GM18907 (cell line): ENCODE data around the gene PGAP2.
"Not testable (repeated sequence)": the region's sequence is repeated elsewhere in the genome, so short reads cannot be mapped to it uniquely, and the experiment has no call there.

Experiments
- ATAC-seq: cut with Tn5 transposase; IDR thresholded peaks from one replicate; pipeline ENCODE4 v1.9.1; 2021; ENCODE audit warnings: mild to moderate bottlenecking, moderate library complexity; ENCODE audit not compliant: unreplicated experiment

The PGAP2 gene

DNA sequence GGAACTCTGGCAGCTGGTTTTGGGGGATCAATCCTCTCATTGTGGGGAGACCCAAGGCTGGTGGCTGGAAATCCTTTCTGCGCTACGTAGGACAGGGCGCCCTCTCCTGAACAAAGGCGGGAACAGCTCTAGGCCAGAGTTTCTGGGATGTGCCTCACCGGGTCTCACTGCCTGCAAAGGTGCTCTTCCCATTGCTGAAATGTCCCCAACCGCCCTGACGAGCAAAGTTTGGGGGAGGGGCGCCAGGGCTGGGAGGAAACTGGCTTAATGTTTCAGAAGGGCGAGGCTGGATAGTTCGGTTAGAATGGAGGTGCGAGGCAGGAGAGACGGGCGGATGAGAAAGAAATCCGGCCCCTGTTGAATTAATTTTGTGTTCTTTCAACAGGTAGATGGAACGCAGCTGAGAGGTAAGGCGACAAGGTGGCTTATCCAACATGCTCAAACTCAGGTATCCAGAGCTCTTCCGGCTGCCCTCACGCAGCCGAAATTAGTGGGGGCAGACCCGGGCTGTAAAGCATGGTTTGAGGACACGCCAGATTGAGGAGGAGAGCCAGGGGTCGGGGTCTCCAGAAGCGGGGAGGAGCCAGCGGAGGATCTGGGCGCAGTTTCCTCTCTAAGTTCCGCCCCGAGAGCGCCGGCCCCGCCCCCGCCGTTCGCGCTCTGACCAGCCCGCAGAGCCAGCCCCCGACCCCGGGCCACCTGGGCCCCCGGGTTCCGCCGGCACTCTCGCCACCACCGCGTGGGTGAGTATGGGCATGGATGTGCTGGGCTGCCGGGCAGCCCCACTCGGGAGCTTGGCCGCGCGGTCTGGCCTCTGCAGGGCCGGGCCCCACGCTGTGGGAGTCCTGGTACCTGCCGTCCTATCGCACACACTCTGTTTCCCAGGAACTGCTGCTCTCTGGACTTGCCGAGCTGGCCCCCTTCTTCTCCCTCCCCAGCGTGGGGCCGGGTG lies at the start of gene PGAP2:
Gene PGAP2 (plus strand): TSS at position 652 of the 952 bp plus-strand sequence. CDS start 2,700 bp downstream, outside the sequence.
- ATAC-seq, result peak; percentile 56

DNA sequence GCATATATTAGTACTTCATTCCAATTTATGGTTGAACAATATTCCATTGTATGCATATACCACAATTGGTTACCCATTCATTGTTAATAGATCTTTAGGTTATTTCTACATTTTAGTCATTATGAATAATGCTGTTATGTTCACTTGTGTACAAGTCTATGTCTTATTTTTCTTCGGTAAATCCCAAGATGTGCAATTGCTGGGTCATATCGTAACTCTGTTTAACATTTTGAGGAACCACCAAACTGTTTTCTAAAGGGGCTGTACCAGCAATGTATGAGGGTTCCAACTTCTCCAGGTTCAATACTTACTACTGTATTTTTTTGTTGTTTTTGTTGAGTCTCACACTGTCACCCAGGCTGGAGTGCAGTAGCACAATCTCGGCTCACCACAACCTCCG lies 44.1 kb upstream of the PGAP2 start:
- ATAC-seq, result no peak

DNA sequence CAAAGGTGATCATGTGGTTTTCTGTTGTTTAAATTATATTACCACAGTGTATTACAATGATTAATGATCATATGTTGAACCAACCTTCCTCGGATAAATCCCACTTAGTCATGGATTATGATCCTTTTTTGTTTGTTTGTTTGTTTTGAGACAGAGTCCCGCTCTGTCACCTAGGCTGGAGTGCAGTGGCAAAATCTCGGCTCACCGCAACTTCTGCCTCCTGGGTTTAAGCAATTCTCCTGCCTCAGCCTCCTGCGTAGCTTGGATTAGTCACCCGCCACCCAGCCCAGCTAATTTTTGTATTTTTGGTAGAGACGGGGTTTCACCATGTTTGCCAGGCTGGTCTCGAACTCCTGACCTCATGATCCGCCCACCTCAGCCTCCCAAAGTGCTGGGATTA lies 41.5 kb upstream of the PGAP2 start:
- ATAC-seq, result not testable (repeated sequence)

DNA sequence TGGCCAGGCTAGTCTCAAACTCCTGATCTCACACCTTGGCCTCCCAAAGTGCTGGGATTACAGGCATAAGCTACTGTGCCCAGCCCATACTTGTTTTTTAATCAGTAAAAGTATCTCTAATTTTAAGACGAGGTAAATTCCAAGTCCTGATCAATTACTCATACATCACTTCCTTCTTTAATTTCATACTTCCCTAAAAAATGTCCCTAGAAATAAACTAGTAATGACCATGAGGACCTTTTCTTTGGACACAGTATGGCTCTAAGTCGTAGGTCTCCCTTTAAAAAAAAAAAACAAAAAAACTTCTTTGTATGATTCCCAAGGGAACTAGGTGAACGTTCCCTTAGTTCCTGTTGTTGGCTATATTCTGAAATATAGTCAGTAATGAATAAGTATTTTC lies 40.8 kb upstream of the PGAP2 start:
- ATAC-seq, result no peak

DNA sequence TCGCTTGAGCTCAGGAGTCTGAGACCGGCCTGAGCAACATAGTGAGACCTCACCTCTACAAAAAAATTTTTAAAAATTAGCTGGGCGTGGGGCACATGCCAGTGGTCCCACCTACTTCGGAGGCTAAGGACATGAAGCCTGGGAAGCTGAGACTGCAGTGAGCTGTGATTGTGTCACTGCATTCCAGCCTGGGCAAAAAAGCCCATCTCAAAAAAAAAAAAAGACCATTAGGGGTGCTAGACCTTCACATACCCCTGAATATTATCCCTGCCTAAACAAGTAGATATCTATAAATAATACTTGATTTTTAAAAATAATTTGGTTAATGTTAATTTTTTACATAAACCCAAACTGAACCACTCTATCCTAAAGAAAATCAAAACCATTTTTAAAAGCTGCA lies 35.2 kb upstream of the PGAP2 start:
- no peak for ATAC-seq

DNA sequence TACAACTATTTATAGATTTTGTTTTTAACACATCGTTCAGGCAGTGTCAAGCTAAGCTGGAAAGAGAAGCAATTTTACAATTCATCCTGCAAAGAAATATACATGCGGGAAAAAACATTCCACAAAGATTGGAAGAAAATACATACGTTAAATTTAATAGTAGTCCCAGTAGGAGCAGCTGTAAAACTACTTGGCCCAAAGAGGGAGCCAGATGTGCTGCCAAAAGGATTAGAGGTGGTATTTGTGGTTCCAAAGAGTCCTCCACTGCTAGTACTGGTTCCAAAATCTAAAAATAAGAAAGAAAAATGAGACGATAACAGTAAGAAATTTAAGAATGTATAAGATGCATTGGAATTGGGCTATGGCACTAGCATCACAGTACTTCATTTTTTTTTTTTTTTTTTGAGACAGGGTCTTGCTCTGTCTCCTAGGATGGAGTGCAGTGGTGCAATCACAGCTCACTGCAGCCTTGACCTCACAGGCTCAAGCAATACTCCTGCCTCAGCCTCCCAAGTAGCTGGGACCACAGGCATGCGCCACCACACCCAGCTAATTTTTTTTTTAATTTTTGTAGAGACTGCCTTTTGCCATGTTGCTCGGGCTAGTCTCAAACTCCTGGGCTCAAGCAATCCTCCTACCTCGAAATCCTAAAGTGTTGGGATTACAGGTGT lies 32.5 kb upstream of the PGAP2 start:
- no peak for ATAC-seq

DNA sequence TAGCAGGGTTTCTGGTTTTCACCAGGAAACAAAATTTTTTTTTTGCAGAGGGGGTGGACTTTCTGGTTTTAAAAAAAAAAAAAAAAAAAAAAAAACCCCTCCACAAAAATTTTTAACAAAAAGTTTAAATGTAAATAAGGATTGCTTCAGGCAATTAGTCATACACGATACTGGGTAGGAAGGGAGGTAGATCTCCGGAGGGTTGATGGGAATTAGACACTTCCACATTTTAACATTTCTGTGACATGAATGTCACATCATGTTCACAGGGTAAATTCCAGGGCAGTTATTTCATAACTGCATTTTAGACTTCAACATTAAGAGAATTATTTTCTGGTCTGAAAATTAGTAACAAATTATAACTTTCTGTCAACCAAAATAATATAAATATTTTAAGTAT lies 26.9 kb upstream of the PGAP2 start:
- no peak for ATAC-seq

DNA sequence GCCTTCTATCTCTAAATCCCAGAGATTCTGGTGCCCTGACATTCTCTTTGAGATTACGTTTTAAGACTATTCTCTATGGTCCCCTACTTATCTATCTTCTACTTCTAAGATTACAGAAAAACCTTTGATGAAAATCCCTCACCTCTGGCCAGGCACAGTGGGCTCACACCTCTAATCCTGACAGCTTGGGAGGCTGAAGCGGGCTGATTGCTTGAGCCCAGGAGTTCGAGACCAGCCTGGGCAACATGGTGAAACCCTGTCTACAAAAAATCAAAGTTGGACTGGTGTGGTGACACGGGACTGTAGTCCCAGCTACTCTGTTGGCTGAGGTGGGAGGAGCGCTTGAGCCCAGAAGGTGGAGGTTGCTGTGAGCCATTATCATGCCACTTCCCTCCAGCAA lies 25.4 kb upstream of the PGAP2 start:
- ATAC-seq, result no peak

DNA sequence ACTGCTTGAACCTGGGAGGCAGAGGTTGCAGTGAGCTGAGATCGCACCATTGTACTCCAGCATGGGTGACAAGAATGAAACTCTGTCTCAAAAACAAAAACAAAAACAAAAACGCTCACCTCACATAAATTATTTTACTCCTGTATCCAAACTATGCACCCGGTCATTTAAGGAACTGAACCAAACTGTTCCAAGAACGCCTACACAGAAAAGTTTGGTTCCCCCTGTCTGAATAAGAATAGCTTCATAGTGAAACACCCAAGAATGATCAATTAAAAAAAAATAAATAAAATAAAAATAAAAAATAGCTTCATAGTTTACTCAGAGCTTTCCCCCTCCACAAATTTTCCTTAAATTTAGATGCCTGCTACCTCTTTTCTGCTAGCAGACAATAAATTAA lies 24.7 kb upstream of the PGAP2 start:
- ATAC-seq, result no peak

DNA sequence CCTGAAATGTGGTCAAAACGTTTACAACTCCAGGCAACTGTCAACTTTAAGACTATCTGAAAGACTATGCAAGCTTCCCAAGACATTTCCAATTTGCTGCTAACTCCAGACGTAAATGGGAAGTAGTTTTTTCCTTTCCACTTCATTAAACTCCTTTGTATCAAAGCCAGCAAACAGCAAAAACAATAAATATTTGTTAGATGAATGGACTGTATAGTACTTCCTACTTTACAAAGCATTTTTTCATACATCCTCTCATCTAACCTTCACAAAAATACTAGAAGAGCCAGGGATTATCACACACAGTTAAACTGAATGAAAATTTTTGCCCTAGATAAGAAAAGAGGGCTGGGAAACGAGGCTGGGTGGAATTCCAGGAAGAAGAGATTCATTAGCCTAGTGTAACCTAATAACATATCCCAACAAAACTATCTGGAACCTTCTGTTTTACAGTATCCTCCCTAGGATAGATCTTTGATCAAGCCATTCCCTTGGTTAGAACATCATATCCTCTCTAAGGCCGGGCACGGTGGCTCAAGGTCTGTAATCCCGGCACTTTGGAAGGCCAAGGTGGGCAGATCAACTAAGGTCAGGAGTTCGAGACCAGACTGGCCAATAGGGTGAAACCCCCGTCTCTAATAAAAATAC lies 21.5 kb upstream of the PGAP2 start:
- ATAC-seq, result no peak

DNA sequence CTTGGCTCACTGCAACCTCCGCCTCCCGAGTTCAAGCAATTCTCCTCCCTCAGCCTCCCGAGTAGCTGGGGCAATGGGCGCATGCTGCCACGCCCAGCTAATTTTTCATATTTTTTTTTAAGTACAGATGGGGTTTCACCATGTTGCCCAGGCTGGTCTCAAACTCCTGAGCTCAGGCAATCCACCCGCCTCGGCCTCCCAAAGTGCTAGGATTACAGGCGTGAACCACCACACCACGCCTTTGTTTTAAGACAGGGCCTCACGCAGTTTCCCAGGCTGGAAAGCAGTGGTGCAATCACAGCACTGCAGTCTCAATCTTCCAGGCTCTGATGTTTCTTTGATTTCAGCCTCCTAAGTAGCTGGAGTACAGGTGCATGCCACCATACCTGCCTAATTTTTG lies 14.0 kb upstream of the PGAP2 start:
- ATAC-seq, result not testable (repeated sequence)

DNA sequence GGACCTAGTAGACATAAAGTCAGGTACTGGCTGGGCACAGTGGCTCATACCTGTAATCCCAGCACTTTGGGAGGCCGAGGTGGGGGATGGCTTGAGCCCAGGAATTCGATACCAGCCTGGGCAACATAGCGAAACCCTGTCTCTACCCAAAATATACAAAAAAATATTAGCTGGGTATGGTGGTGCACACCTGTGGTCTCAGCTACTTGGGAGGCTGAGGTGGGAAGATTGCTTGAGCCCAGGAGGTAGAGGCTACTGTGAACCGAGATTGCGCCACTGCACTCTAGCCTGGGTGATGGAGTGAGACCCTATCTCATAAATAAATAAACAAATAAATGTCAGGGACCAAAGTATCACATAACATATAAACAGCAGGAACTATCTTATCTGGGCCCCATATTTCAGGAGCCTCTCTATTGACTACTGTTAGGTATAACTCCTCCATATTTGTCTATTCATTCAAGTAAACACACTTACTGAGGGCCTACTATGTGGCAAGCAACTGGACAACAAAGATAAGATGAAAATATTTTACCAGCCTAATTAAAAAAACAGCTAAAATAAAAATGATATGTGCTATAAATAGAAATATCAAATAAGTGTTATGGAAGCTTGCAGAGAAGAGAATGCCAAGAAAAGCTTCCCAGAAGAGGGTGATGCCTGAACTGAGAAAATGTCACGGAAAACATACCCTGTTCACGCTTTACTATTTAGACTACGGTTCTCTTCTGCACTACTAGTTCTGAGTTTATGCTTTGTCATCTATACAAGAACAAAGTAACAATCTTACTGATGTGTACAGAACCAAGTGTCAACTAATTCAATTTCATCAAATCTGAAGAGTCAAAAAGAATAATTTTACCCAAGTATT lies 13.0 kb upstream of the PGAP2 start:
- no peak for ATAC-seq

DNA sequence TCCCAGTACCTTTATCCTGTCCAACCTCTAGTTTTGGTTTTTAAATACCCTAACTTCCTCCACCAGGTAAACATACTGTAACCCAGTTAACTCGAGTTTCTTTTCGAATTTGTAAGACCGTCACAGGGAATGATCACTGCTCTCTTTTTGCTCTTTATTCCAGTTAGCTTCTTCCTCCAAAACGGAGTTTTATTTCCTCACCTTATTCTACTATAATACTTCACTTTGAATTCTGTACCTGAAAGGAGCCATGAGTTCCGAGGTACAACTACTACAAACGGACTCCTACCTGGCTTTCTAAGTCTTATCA lies 12.4 kb upstream of the PGAP2 start:
- ATAC-seq, result no peak

DNA sequence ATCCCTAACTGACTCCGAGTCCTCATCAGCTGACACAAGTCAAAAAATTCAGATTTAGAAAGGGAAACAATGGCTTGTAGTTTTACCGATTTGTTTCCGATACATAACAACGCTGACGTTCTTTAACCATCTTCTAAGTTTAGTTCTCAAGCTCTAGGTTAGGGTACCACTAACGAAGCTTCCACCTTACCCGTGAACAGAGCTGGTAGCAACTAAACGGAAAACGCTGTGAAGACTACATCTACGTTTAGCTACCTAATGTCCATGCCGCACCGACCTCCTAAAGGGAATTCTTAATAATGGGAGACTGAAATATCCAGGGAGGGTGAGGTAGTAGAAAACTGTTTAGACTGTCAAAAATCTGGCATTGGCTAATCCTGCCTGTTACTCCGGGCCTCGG lies 12.0 kb upstream of the PGAP2 start:
- no peak for ATAC-seq

DNA sequence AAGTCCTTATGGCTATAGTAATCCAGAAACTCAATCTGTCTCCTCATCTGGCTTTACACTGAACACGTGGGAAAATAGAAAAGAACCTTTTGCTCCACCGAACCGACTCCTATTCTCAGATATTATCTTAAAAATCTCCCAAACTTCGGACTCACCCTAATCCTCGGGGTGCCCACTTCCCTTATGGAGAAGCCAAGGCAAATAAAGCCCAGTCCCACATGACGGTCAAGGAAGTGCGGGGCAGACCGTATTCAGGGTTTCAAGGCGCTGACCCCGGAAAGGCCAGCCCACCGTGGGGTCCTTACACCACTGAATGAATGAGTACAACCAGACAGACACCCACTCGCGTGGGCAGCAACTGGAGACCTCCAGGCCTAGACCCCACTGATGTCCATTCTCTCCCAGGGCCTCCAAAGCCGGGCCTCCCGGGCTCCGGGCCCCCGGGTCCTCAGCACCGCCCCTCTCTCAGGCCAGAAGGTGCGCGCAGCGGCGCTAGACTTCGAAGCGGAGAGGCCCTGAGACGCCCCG lies 11.5 kb upstream of the PGAP2 start:
- ATAC-seq, result peak; percentile 42

DNA sequence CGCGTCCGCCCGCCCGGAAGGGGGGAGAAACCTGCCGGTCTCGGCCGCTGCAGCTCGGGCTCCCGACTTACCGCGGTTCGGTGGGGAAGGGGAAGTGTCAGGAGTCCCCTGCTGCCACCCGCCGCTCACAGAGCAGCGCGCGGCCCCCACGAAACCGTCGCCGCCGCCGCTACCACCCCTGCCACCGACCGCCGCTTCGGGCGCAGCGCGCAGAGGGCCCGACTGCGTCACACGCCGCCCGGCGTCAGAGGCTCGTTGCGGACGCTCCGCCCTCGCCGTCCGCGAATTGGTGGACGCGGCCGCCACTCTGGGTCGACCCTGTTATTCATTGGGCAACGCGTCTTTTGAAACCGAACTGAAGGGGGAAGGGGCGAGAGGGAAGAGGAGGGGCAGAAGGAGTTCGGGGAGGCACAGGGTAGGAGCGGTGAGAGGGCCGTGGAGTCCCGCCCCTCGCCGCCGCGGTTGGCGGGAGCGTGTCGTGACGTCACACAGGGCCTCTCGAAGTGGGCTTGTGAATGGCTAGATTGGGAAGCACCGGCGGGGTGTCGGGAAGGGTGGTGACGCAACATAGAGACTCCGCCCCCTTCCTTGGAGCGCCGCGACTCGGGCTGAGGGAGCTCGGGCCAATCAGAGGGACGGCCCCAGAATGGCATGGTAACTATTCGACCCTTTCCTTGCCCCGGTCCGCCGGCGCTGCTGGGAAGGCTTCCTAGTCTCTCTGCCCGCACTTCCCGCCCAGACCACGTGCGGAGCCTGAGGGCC lies 10.8 kb upstream of the PGAP2 start, which contains the start of gene NUP98:
Gene NUP98 (minus strand): TSS at position 226 of the 762 bp plus-strand sequence. CDS start 15,437 bp downstream, outside the sequence.
- ATAC-seq, result peak; percentile 94

DNA sequence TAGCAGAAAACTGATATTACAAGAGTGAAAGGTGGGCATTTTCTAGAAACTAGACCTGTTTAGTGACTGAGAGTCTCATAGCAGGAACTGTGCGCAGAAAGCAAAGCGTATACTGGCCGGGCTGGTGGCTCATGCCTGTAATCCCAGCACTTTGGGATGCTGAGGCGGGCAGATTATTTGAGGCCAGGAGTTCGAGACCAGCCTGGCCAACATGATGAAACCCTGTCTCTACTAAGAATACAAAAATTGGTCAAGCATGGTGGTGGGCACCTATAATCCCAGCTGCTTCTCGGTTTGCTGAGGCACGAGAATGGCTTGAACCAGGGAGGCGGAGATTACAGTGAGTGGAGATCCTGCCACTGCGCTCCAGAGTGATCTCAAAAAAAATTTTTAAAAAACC lies 9.2 kb upstream of the PGAP2 start:
- ATAC-seq, result no peak

DNA sequence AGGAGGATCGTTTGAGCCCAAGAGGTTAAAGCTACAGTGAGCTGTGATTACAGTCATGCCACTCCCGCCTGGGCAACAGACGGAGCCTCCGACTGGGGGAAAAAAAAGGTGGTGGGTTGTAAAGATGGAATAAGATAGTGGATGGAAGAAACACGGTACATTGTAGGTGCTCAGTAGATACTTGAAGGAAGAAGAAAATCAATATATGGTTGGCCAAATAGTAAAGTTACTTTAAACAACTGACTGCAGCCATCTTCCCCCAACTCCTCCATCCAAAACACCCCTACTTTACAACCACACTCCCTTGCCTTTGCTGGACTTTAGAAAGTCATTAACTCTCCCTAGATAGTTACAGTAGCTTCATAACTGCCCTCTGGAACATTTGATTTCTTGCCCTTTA lies 8.5 kb upstream of the PGAP2 start:
- ATAC-seq, result no peak

DNA sequence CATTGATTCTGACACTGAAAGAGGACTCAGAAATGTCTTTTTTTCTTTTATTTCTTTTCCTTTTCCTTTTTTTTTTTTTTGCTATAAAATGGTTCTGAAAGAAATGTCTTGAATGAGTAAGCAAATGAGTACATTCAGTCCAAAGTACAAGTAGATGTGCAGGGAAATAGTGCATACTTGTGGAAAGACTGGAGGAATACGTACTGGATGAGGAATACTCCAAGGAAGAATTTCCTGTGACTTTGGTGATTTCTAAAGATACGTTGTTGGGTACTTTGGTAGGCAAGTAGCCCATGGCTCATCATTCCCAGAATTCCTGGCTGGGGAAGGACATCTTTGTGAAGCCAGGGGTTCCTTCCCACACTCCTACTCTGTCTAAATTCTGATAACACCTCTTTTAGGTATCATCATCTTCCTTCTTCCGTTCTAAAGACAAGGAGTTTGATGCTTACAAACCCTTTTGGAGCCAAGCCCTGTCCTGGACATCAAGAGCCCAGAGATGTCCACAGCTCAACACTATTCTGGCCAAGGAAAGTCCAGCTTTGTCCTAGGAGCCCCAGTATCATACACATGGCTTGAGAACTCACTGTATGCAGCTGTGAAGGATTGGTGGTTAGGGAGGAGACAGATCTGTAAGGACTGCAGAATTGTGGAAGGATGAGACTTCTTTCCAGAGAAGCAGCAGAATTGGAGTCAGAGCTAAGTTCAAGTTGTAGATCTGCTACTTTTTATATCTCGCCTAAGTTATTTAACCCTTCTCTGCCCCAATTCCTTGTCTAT lies 6.2 kb upstream of the PGAP2 start:
- no peak for ATAC-seq
